ENCODE measurements around the gene CCT8L2. TPM values are rescaled to one million over a fixed set of nuclear protein-coding genes. Genes with fewer than 3 reads are reported as not detected.
"Not testable (repeated sequence)": the region's sequence is repeated elsewhere in the genome, so short reads cannot be mapped to it uniquely, and the experiment has no call there.

Gene CCT8L2
- polyA plus RNA-seq, 1 experiment = not detected

- ChIA-PET POLR2A (no interaction called here), CTCF (no interaction called here)
- DNase-seq (ENCODE audit: low read depth) = no peak
- Histone ChIP-seq H3K27me3 (ENCODE audit: control insufficient read depth, insufficient read depth, low read length) (no peaks in the 10 kb centered on the region), H3K36me3 (ENCODE audit: control insufficient read depth, insufficient read depth, low read length) (no peaks in the 10 kb centered on the region), H3K4me3 (ENCODE audit: low read depth, low read length) (no peak overlapping the region)
- TF ChIP-seq CTCF (IDR thresholded peaks at IDR 0.05; ENCODE audit: insufficient read depth, low read depth, low read length) = no peak
Measured at GRCh38 chr22:16586991-16587390, 5.6 kb downstream of the CCT8L2 start.

DNA sequence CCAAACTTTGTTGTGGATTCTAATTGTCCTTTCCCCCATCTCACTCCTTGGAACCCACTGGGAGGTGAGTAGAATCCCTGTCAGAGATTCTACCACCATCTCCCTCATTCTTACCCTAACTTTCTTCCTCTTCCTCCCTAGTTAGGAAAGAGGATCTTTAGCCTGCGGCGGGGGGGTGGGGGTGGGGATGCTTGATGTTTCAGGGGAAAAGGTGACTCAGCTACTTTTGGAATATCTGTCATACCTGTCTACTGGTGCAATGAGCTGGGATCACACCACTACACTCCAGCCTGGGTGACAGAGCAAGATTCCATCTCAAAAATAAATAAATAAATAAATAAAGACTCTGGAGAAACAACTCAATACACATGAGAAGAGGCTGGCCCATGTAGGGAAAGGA, 6.4 kb downstream of the CCT8L2 start:
- CTCF ChIA-PET = no interaction called here

GRCh38 chr22:16580872-16581271, 11.7 kb downstream of the CCT8L2 start:
- DNase-seq (ENCODE audit: low read depth); H3K4me3 ChIP-seq (ENCODE audit: low read depth, low read length); CTCF ChIA-PET; H3K27me3 ChIP-seq (ENCODE audit: control insufficient read depth, insufficient read depth, low read length); POLR2A ChIA-PET; H3K36me3 ChIP-seq (ENCODE audit: control insufficient read depth, insufficient read depth, low read length): not testable (repeated sequence)

More for the DNA sequence above, 6.4 kb downstream of the CCT8L2 start:
- H3K36me3 ChIP-seq (ENCODE audit: control insufficient read depth, insufficient read depth, low read length) = no peaks in the 10 kb centered on the region
- no peaks in the 10 kb centered on the region for H3K27me3 ChIP-seq (ENCODE audit: control insufficient read depth, insufficient read depth, low read length)
- POLR2A ChIA-PET = no interaction called here
- DNase-seq (ENCODE audit: low read depth) = no peak
- H3K4me3 ChIP-seq (ENCODE audit: low read depth, low read length) = no peak overlapping the region
- TF ChIP-seq CTCF (IDR thresholded peaks at IDR 0.05; ENCODE audit: insufficient read depth, low read depth, low read length) = no peak

DNA sequence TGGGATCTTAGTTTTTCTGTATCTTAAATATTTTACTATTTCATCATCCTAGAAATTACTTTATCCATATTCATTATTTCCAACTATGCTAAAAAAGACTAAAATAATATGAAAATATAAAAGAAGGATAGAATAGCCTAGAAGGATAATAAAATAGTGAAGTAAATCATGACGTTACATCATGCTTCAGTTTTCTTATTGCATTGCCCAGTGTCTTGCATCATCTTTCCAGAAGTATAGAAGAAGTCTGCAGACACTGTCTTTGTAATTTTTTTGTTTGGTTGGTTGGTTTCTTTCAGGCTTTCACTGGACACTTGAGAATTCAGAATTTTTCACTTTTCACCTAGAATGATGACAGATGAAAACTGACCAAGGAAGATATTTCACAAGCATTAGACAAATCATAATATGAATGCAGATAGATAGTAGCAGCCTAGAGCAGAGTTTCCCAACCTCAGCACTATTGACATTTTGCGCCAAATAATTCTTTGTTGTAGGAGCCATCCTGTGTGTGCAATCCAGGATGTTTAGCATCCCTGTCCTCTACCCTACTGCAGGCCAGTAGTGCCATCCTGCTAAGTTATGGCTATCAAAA, 23.3 kb downstream of the CCT8L2 start:
- H3K4me3 ChIP-seq (ENCODE audit: low read depth, low read length); POLR2A ChIA-PET; H3K36me3 ChIP-seq (ENCODE audit: control insufficient read depth, insufficient read depth, low read length); DNase-seq (ENCODE audit: low read depth); CTCF ChIA-PET; H3K27me3 ChIP-seq (ENCODE audit: control insufficient read depth, insufficient read depth, low read length): not testable (repeated sequence)

DNA sequence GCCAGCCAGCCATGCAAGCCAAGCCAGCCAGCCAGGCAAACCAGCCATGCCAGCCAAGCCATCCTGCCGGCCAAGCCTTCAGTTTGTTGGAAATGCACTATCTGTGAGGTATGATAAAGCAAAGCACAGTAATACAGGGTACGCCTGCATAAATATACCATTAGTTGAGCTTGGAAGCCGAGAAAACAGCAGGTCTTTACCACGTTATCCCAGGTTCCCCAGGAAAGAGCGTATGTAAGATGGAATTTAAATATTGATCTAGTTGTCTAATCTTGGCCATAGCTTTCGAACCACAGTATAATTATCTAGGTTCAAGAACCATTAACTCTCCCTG, 24.2 kb downstream of the CCT8L2 start:
- no peak overlapping the region for H3K4me3 ChIP-seq (ENCODE audit: low read depth, low read length)
- H3K27me3 ChIP-seq (ENCODE audit: control insufficient read depth, insufficient read depth, low read length) = no peaks in the 10 kb centered on the region
- no peak for DNase-seq (ENCODE audit: low read depth)
- POLR2A ChIA-PET = no interaction called here
- CTCF ChIA-PET = no interaction called here
- TF ChIP-seq CTCF (IDR thresholded peaks at IDR 0.05; ENCODE audit: insufficient read depth, low read depth, low read length) = no peak
- H3K36me3 ChIP-seq (ENCODE audit: control insufficient read depth, insufficient read depth, low read length) = no peaks in the 10 kb centered on the region

DNA sequence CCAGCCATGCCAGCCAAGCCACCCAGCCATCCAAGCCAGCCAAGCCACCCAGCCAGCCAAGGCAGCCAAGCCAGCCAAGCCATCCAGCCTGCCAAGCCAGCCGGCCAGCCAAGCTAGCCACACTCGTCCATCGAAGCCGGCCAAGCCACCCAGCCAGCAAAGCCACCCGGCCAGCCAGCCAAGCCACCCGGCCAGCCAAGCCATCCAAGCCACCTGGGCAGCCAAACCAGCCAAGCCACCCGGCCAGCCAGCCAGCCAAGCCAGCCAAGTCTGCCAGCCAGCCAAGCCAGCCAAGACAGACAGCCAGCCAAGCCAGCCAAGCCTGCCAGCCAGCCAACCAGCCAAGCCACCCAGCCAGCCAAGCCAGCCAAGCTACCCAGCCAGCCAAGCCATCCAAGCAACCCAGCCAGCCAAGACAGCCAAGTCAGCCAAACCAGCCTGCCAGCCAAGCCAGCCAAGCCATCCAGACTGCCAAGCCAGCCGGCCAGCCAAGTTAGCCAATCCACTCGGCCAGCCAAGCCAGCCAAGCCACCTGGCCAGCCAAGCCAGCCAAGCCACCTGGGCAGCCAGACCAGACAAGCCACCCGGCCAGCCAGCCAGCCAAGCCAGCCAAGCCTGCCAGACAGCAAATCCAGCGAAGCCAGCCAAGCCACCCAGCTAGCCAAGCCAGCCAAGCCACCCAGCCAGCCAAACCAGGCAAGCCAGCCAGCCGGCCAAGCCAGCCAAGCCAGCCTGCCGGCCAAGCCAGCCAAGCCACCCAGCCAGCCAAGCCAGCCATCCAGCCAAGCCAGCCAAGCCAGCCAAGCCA, 24.8 kb downstream of the CCT8L2 start:
- H3K27me3 ChIP-seq (ENCODE audit: control insufficient read depth, insufficient read depth, low read length); H3K36me3 ChIP-seq (ENCODE audit: control insufficient read depth, insufficient read depth, low read length); H3K4me3 ChIP-seq (ENCODE audit: low read depth, low read length); CTCF ChIA-PET; DNase-seq (ENCODE audit: low read depth); POLR2A ChIA-PET: not testable (repeated sequence)

- POLR2A ChIA-PET; DNase-seq (ENCODE audit: low read depth); H3K36me3 ChIP-seq (ENCODE audit: control insufficient read depth, insufficient read depth, low read length); H3K27me3 ChIP-seq (ENCODE audit: control insufficient read depth, insufficient read depth, low read length); CTCF ChIA-PET; H3K4me3 ChIP-seq (ENCODE audit: low read depth, low read length): not testable (repeated sequence)
Measured at GRCh38 chr22:16566421-16567151, 26.0 kb downstream of the CCT8L2 start.

DNA sequence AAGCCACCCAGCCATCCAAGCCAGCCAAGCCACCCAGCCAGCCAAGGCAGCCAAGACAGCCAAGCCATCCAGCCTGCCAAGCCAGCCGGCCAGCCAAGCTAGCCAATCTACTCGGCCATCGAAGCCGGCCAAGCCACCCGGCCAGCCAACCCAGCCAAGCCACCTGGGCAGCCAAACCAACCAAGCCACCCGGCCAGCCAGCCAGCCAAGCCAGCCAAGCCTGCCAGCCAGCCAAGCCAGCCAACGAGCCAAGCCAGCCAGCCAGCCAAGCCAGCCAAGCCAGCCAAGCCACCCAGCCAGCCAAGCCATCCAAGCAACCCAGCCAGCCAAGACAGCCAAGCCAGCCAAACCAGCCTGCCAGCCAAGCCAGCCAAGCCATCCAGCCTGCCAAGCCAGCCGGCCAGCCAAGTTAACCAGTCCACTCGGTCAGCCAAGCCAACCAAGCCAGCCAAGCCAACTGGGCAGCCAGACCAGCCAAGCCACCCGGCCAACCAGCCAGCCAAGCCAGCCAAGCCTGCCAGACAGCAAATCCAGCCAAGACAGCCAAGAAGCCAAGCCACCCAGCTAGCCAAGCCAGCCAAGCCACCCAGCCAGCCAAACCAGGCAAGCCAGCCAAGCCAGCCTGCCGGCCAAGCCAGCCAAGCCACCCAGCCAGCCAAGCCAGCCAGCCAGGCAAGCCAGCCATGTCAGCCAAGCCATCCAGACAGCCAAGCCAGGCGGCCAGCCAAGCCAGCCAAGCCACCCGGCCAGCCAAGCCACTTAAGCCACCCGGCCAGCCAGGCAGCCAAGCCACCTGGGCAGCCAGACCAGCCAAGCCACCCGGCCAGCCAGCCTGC, 26.8 kb downstream of the CCT8L2 start:
- H3K36me3 ChIP-seq (ENCODE audit: control insufficient read depth, insufficient read depth, low read length); H3K4me3 ChIP-seq (ENCODE audit: low read depth, low read length); POLR2A ChIA-PET; H3K27me3 ChIP-seq (ENCODE audit: control insufficient read depth, insufficient read depth, low read length); DNase-seq (ENCODE audit: low read depth); CTCF ChIA-PET: not testable (repeated sequence)

DNA sequence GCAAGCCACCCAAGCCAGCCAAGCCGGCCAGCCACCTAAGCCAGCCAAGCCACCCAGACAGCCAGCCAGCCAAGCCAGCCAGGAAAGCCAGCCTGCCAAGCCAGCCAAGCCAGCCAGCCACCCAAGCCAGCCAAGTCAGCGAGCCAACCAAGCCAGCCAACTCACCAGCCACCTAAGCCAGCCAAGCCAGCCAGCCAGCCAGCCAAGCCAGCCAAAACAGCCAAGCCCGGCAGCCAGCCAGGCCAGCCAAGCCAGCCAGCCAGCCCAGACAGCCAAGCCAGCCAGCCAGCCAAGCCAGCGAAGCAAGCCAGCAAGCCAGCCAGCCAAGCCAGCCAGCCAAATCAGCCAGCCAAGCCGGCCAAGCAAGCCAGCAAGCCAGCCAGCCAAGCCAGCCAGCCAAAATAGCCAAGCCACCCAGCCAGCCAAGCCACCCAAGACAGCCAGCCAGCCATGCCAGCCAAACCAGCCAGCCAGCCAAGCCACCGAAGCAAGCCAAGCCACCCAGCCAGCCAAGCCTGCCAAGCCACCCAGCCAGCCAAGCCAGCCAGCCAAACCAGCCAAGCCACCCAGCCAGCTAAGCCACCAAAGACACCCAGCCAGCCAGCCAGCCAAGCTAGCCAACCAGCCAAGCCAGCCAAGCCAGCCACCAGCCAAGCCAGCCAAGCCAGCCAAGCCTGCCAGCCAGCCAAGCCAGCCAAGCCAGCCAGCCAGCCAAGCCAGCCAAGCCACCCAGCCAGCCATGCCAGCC, 27.6 kb downstream of the CCT8L2 start:
- H3K4me3 ChIP-seq (ENCODE audit: low read depth, low read length); H3K27me3 ChIP-seq (ENCODE audit: control insufficient read depth, insufficient read depth, low read length); DNase-seq (ENCODE audit: low read depth); H3K36me3 ChIP-seq (ENCODE audit: control insufficient read depth, insufficient read depth, low read length); POLR2A ChIA-PET; CTCF ChIA-PET: not testable (repeated sequence)

Data from BJ (cell line).